Activated naive CD4-positive, alpha-beta T cell treated with anti-CD3 and anti-CD28 coated beads, Interleukin-2, amount 50 U/mL, for 72 hours (primary cell): ENCODE results near the gene TRAPPC2L. TPM values are rescaled to one million over a fixed set of nuclear protein-coding genes. Genes with fewer than 3 reads are reported as not detected.

Experiments used
- ATAC-seq, 2 donors: fragments of 150-1000 bp; cut with Tn5 transposase; 2 replicates each; pipeline ENCODE4 v1.10.0; 2021; ENCODE audit warnings: mild to moderate bottlenecking in 2 of 2, moderate library complexity in 2 of 2
- DNase-seq, 2 donors: peaks; one replicate each; pipeline ENCODE4 v3.0.0; 2021 to 2022; ENCODE audit warnings: low spot score in 2 of 2
- H3K27ac Mint-ChIP-seq, 2 donors: one replicate each; pipeline ENCODE4 v1.8.0; 2022; ENCODE audit warnings: mild to moderate bottlenecking in 2 of 2, mixed read lengths in 2 of 2
- H3K36me3 Mint-ChIP-seq, 2 donors: one replicate each; pipeline ENCODE4 v1.8.0; 2022; ENCODE audit warnings: mixed read lengths in 2 of 2
- H3K9me3 Mint-ChIP-seq, 2 donors: one replicate each; pipeline ENCODE4 v1.8.0; 2022; ENCODE audit warnings: mixed read lengths in 2 of 2
- total RNA-seq, 2 donors: library from RNA; stranded (reverse); gene quantifications; one replicate each; pipeline ENCODE4 v1.2.3, GENCODE V29; 2022

Gene TRAPPC2L
- total RNA-seq, 2 donors from 2014 or later, result 36.0 to 63.5 TPM

- ATAC-seq (peak in 1 of 2 donors; percentile 28), DNase-seq (no peak)
- H3K9me3 Mint-ChIP-seq, result no peaks in the 10 kb centered on the region
- H3K36me3 Mint-ChIP-seq, result peaks cover 0 to 6% of the 10 kb centered on the region in 2 donors
- H3K27ac Mint-ChIP-seq, result no peak overlapping the region
Measured at GRCh38 chr16:88864521-88864920, 7.6 kb downstream of the TRAPPC2L start.

GRCh38 chr16:88865310-88865709 is 8.4 kb downstream of the TRAPPC2L start:
- DNase-seq (no peak), ATAC-seq (no peak)
- no peak overlapping the region for H3K27ac Mint-ChIP-seq
- peaks cover 0 to 4% of the 10 kb centered on the region in 2 donors for H3K36me3 Mint-ChIP-seq
- H3K9me3 Mint-ChIP-seq, result no peaks in the 10 kb centered on the region

GRCh38 chr16:88865742-88866141 is 8.8 kb downstream of the TRAPPC2L start:
- DNase-seq (no peak), ATAC-seq (no peak)
- Mint-ChIP-seq H3K36me3 (no peaks in the 10 kb centered on the region), H3K27ac (no peak overlapping the region), H3K9me3 (no peaks in the 10 kb centered on the region)

GRCh38 chr16:88866151-88866920 is 9.4 kb downstream of the TRAPPC2L start, which contains the start of gene PABPN1L:
TSS of gene PABPN1L (minus strand) at chr16:88866660. CDS start at chr16:88866606, 54 bp downstream.
- H3K9me3 Mint-ChIP-seq, result no peaks in the 10 kb centered on the region
- ATAC-seq, result no peak
- no peaks in the 10 kb centered on the region for H3K36me3 Mint-ChIP-seq
- no peak within 1 kb of the TSS for H3K27ac Mint-ChIP-seq
- DNase-seq, result no peak

GRCh38 chr16:88867581-88868246 is 10.8 kb downstream of the TRAPPC2L start:
- ATAC-seq (no peak), DNase-seq (no peak)
- Mint-ChIP-seq H3K9me3 (no peaks in the 10 kb centered on the region), H3K36me3 (no peaks in the 10 kb centered on the region), H3K27ac (no peak overlapping the region)

- no peak for ATAC-seq
- no peaks in the 10 kb centered on the region for H3K36me3 Mint-ChIP-seq
- DNase-seq, result no peak
- no peaks in the 10 kb centered on the region for H3K9me3 Mint-ChIP-seq
- H3K27ac Mint-ChIP-seq, result no peak overlapping the region
Measured at GRCh38 chr16:88868974-88869672, 12.2 kb downstream of the TRAPPC2L start.

GRCh38 chr16:88869673-88869980 is 12.7 kb downstream of the TRAPPC2L start:
- H3K36me3 Mint-ChIP-seq, result no peaks in the 10 kb centered on the region
- no peak overlapping the region for H3K27ac Mint-ChIP-seq
- DNase-seq (no peak), ATAC-seq (no peak)
- H3K9me3 Mint-ChIP-seq, result no peaks in the 10 kb centered on the region

GRCh38 chr16:88870608-88871348 is 13.9 kb downstream of the TRAPPC2L start:
- H3K27ac Mint-ChIP-seq, result no peak overlapping the region
- H3K36me3 Mint-ChIP-seq, result no peaks in the 10 kb centered on the region
- DNase-seq, result no peak
- no peaks in the 10 kb centered on the region for H3K9me3 Mint-ChIP-seq
- ATAC-seq, result peak; percentile 46 to 72

- Mint-ChIP-seq H3K36me3 (no peaks in the 10 kb centered on the region), H3K27ac (no peak overlapping the region), H3K9me3 (no peaks in the 10 kb centered on the region)
- DNase-seq (no peak), ATAC-seq (peak; percentile 9 to 13)
Measured at GRCh38 chr16:88871349-88871702, 14.4 kb downstream of the TRAPPC2L start.

GRCh38 chr16:88871730-88872416 is 14.9 kb downstream of the TRAPPC2L start:
- Mint-ChIP-seq H3K27ac (no peak overlapping the region), H3K9me3 (no peaks in the 10 kb centered on the region), H3K36me3 (no peaks in the 10 kb centered on the region)
- DNase-seq (no peak), ATAC-seq (no peak)

GRCh38 chr16:88872650-88873331 is 15.9 kb downstream of the TRAPPC2L start:
- Mint-ChIP-seq H3K27ac (no peak overlapping the region), H3K9me3 (no peaks in the 10 kb centered on the region), H3K36me3 (no peaks in the 10 kb centered on the region)
- DNase-seq, result no peak
- ATAC-seq, result no peak

- DNase-seq (no peak), ATAC-seq (no peak)
- H3K27ac Mint-ChIP-seq, result no peak overlapping the region
- no peaks in the 10 kb centered on the region for H3K9me3 Mint-ChIP-seq
- no peaks in the 10 kb centered on the region for H3K36me3 Mint-ChIP-seq
Measured at GRCh38 chr16:88874938-88875599, 18.1 kb downstream of the TRAPPC2L start.

- ATAC-seq (no peak), DNase-seq (no peak)
- Mint-ChIP-seq H3K9me3 (no peaks in the 10 kb centered on the region), H3K36me3 (no peaks in the 10 kb centered on the region), H3K27ac (no peak overlapping the region)
Measured at GRCh38 chr16:88875703-88876234, 18.8 kb downstream of the TRAPPC2L start.

GRCh38 chr16:88876942-88877526 is 20.1 kb downstream of the TRAPPC2L start:
- Mint-ChIP-seq H3K27ac (no peak overlapping the region), H3K36me3 (no peaks in the 10 kb centered on the region), H3K9me3 (no peaks in the 10 kb centered on the region)
- ATAC-seq (no peak), DNase-seq (no peak)
